Suprapubic skin (tissue), 3 donors: ENCODE results near the gene EFCAB8.

Experiments
- POLR2AphosphoS5 ChIP-seq, 3 donors: sonication (generic); formaldehyde crosslinking; IDR thresholded peaks; one replicate each; pipeline ENCODE4 v1.6.1; 2017; ENCODE audit warnings: antibody characterized with exemption in 3 of 3
- TF ChIP-seq, protein P1 (sequence below), 2 donors: fragments of 200-600 bp in 1 of 2; fragments of 450-650 bp in 1 of 2; sonication (generic) in 1 of 2; IDR thresholded peaks; one replicate each; pipeline ENCODE4 v1.5.1; 2016 to 2019; ENCODE audit warnings: antibody characterized with exemption in 2 of 2, mild to moderate bottlenecking in 1 of 2, moderate library complexity in 1 of 2

DNA sequence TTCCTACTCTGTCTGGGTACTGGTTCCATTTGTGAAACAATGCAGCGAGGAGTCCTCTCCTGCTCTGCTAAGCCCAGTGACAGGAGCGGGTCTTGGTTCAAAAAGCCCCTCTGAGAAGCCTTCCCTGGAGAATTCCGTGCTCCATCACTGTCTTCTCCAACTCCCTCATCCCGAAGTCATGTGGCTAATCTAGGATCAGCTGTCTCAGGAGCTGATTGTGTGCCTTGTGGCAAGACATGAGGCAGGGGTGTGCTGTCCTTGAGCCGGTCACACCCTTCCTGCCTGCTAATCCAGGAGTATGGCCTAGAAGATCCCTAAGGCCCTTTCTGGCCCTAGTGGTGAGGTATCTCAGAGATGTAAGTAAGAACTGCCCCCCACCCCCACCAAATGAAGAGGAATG, 72.0 kb downstream of the EFCAB8 start:
- no peak for TF ChIP-seq POLR2AphosphoS5 (IDR thresholded peaks at IDR 0.05)
- TF ChIP-seq, protein P1, sequence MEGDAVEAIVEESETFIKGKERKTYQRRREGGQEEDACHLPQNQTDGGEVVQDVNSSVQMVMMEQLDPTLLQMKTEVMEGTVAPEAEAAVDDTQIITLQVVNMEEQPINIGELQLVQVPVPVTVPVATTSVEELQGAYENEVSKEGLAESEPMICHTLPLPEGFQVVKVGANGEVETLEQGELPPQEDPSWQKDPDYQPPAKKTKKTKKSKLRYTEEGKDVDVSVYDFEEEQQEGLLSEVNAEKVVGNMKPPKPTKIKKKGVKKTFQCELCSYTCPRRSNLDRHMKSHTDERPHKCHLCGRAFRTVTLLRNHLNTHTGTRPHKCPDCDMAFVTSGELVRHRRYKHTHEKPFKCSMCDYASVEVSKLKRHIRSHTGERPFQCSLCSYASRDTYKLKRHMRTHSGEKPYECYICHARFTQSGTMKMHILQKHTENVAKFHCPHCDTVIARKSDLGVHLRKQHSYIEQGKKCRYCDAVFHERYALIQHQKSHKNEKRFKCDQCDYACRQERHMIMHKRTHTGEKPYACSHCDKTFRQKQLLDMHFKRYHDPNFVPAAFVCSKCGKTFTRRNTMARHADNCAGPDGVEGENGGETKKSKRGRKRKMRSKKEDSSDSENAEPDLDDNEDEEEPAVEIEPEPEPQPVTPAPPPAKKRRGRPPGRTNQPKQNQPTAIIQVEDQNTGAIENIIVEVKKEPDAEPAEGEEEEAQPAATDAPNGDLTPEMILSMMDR (IDR thresholded peaks at IDR 0.05), result no peak
